DND-41 (cell line): Measurements from ENCODE around the gene GJB5.
"Not testable (repeated sequence)": the region's sequence is repeated elsewhere in the genome, so short reads cannot be mapped to it uniquely, and the experiment has no call there.

Experiments used
- ATAC-seq: fragments of 200-7000 bp; cut with Tn5 transposase; 3 replicates; pipeline ENCODE4 v1.9.1; 2021; ENCODE audit warnings: low read depth; ENCODE audit not compliant: insufficient read depth
- DNase-seq: peaks from one replicate; pipeline ENCODE4 v3.0.0-alpha.2; 2020
- H2AFZ ChIP-seq: 2 replicates; pipeline ENCODE4 v1.6.0; 2012; ENCODE audit warnings: low read depth, low read length
- H3K27ac ChIP-seq: 2 replicates; pipeline ENCODE4 v1.5.1; 2012; ENCODE audit warnings: low read length, inconsistent platforms
- H3K27me3 ChIP-seq: fragments of 200-600 bp; sonication (generic); 2 replicates; pipeline ENCODE4 v1.6.0; 2012; ENCODE audit warnings: low read length, mild to moderate bottlenecking, inconsistent platforms; ENCODE audit not compliant: insufficient read depth, poor library complexity
- H3K36me3 ChIP-seq: 2 replicates; pipeline ENCODE4 v1.5.1; 2012; ENCODE audit warnings: low read length, inconsistent platforms; ENCODE audit not compliant: insufficient read depth
- H3K4me1 ChIP-seq: 2 replicates; pipeline ENCODE4 v1.5.1; 2012; ENCODE audit warnings: mild to moderate bottlenecking, low read length; ENCODE audit not compliant: insufficient read depth
- H3K4me2 ChIP-seq: 2 replicates; pipeline ENCODE4 v1.6.0; 2012; ENCODE audit warnings: mild to moderate bottlenecking, moderate library complexity, low read length, inconsistent platforms; ENCODE audit not compliant: insufficient read depth
- H3K4me3 ChIP-seq, 2 experiments: fragments of 200-600 bp in 1 of 2; shearing (Covaris generic) in 1 of 2; 2 replicates each; pipeline ENCODE4 v1.5.1; 2012 to 2016; ENCODE audit warnings: inconsistent platforms in 2 of 2, low read length in 2 of 2, mild to moderate bottlenecking in 2 of 2, low read depth in 1 of 2, moderate library complexity in 1 of 2
- H3K79me2 ChIP-seq: 2 replicates; pipeline ENCODE4 v1.6.0; 2012; ENCODE audit warnings: low read length, inconsistent platforms; ENCODE audit not compliant: insufficient read depth
- H3K9ac ChIP-seq: 2 replicates; pipeline ENCODE4 v1.6.0; 2012; ENCODE audit warnings: low read depth, mild to moderate bottlenecking, inconsistent platforms, low read length, moderate library complexity
- H3K9me3 ChIP-seq: 2 replicates; pipeline ENCODE4 v1.5.1; 2012; ENCODE audit warnings: low read length, moderate library complexity, mild to moderate bottlenecking, inconsistent platforms; ENCODE audit not compliant: insufficient read depth, severe bottlenecking
- H4K20me1 ChIP-seq: 2 replicates; pipeline ENCODE4 v1.6.0; 2012; ENCODE audit warnings: low read length; ENCODE audit not compliant: insufficient read depth
- EZH2 ChIP-seq: IDR thresholded peaks from 3 replicates; pipeline ENCODE4 v1.6.1; 2012; ENCODE audit warnings: borderline replicate concordance, low read depth, mild to moderate bottlenecking, moderate library complexity, low read length, inconsistent platforms; ENCODE audit not compliant: severe bottlenecking
- TF ChIP-seq, protein P1 (sequence below): IDR thresholded peaks from 2 replicates; pipeline ENCODE4 v1.5.1; 2012; ENCODE audit warnings: borderline replicate concordance, low read length, moderate library complexity, mild to moderate bottlenecking; ENCODE audit not compliant: poor library complexity, severe bottlenecking; ENCODE audit errors: extremely low read depth

Gene GJB5

DNA sequence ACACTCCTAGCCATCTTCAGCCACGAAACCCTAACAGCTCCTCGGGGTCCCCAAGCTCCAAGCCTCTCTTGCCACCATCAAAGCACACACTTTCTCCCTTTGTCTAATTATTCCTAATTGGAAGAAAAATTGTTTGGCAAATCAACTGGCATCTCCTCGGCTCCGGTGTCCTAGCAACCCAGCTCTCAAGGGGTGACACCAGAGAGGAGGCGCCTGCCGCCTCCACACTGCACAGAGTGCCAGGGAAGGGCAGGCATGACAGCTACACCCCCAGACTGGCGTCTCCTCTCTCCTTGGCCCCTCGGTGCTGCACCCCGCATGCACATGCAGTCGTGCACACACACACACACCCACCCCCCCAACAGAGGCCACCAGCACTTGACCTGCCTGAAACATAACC is 18.2 kb upstream of the GJB5 start:
- Histone ChIP-seq H3K36me3 (no peaks in the 10 kb centered on the region), H3K9me3 (no peaks in the 10 kb centered on the region), H4K20me1 (no peaks in the 10 kb centered on the region), H3K79me2 (no peaks in the 10 kb centered on the region), H3K27ac (no peak overlapping the region), H2AFZ (no peak overlapping the region), H3K4me1 (no peaks in the 10 kb centered on the region), H3K27me3 (no peaks in the 10 kb centered on the region), H3K4me2 (no peak overlapping the region), H3K4me3 (no peak overlapping the region), H3K9ac (no peak overlapping the region)
- DNase-seq, result no peak
- ATAC-seq, result no peak
- TF ChIP-seq, protein P1, sequence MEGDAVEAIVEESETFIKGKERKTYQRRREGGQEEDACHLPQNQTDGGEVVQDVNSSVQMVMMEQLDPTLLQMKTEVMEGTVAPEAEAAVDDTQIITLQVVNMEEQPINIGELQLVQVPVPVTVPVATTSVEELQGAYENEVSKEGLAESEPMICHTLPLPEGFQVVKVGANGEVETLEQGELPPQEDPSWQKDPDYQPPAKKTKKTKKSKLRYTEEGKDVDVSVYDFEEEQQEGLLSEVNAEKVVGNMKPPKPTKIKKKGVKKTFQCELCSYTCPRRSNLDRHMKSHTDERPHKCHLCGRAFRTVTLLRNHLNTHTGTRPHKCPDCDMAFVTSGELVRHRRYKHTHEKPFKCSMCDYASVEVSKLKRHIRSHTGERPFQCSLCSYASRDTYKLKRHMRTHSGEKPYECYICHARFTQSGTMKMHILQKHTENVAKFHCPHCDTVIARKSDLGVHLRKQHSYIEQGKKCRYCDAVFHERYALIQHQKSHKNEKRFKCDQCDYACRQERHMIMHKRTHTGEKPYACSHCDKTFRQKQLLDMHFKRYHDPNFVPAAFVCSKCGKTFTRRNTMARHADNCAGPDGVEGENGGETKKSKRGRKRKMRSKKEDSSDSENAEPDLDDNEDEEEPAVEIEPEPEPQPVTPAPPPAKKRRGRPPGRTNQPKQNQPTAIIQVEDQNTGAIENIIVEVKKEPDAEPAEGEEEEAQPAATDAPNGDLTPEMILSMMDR, result no peak
- TF ChIP-seq EZH2, result no peak

DNA sequence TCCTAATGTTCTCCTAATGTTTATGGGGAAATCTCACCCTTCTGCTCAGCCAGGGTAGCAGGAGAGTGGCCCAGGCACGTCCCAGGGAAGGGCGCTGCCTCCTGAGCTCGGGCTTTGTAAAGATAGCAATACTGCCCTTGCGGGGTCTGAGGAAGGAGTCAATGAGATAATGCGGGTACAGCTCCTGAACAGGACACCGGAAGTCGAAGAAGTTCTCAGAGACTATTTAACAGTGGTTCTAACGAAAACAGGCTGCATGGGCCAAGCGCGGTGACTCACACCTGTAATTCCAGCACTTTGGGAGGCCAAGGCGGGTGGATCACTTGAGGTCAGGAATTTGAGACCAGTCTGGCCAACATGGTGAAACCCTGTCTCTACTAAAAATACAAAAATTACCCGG is 17.6 kb upstream of the GJB5 start:
- H3K27ac ChIP-seq, DNase-seq, H3K4me3 ChIP-seq, H3K27me3 ChIP-seq, H3K4me2 ChIP-seq, H2AFZ ChIP-seq, H4K20me1 ChIP-seq, H3K4me1 ChIP-seq, ATAC-seq, H3K36me3 ChIP-seq, H3K9me3 ChIP-seq, H3K9ac ChIP-seq, H3K79me2 ChIP-seq: not testable (repeated sequence)

DNA sequence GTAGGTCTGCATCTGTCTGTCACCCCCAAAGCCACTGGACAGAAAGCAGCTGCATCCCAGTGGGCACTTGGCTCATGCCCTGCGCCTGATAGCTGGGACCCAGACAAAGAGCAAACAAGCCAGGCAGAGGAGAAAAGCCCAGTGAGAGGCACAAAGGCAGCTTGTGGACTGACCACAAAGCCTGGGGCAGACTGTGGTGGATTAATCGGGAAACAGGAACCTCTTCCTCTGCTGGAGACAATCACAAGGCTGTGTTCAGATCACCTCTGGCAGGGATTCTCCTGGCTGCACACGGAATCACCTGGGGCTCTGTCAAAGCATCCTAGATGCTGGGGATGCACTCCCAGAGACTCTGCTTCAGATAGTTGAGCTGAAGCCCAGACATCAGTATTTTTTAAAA is 15.2 kb upstream of the GJB5 start:
- DNase-seq, result no peak
- Histone ChIP-seq H3K4me2 (no peak overlapping the region), H2AFZ (no peak overlapping the region), H3K4me1 (0 out of 2 replicates have a peak, but pooled peaks cover 2% of the 10 kb centered on the region), H3K36me3 (no peaks in the 10 kb centered on the region), H4K20me1 (0 out of 2 replicates have a peak, but pooled peaks cover 11% of the 10 kb centered on the region), H3K27ac (no peak overlapping the region), H3K9ac (no peak overlapping the region), H3K4me3 (no peak overlapping the region), H3K9me3 (no peaks in the 10 kb centered on the region), H3K27me3 (peaks cover under 1% of the 10 kb centered on the region), H3K79me2 (no peaks in the 10 kb centered on the region)
- no peak for ATAC-seq
- no peak for TF ChIP-seq EZH2
- TF ChIP-seq, protein P1, result no peak

DNA sequence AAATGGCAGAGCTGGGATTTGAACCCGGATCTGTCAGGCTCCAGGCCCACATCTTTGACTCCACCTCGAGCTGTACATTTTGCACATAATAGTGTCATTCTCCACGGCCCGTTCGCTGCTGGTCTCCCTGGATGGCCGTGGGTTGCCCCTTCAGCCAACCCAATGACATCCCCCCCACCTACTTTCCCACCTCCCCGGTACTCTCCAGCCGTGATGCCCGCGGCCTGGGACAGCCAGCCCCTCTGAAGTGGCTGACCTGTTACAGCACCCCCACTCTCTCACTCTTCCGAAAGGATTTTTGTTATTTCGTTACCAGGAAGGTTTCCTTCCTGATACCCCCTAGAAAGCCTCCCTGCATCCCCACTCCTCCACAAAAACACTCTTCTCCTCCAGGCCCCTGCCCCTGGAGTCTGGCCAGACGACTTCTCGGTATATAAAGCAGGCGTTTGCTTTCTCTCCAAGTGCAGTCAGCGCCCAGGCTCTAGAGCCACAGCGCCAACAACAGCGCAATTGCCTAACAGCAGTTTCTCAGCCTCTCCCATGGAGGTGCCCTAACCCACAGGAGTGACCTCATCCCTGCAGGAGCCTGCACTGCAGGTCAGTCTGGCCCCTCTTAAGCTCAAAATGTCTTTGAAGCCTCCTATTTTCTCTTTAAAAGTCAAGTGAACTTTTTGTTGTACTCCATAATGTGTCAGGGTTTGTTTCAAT is 14.5 kb upstream of the GJB5 start:
- TF ChIP-seq, protein P1, result no peak
- TF ChIP-seq EZH2, result no peak
- H3K36me3 ChIP-seq, result no peaks in the 10 kb centered on the region
- no peak overlapping the region for H3K9ac ChIP-seq
- no peak overlapping the region for H3K4me2 ChIP-seq
- ATAC-seq (no peak), DNase-seq (no peak)
- 0 out of 2 replicates have a peak, but pooled peaks cover 11% of the 10 kb centered on the region for H4K20me1 ChIP-seq
- peaks cover 3% of the 10 kb centered on the region for H3K27me3 ChIP-seq
- 0 out of 2 replicates have a peak, but pooled peaks cover 2% of the 10 kb centered on the region for H3K4me1 ChIP-seq
- H3K9me3 ChIP-seq, result no peaks in the 10 kb centered on the region
- no peaks in the 10 kb centered on the region for H3K79me2 ChIP-seq
- H3K27ac ChIP-seq, result no peak overlapping the region
- no peak overlapping the region for H2AFZ ChIP-seq
- no peak overlapping the region for H3K4me3 ChIP-seq
